ENCODE results near the gene NMNAT2. TPM values are rescaled to one million over a fixed set of nuclear protein-coding genes. Genes with fewer than 3 reads are reported as not detected.

NMNAT2 gene
- total RNA-seq, 1 experiment from 2014 or later: 11.4 TPM

GRCh38 chr1:183249941-183250452 lies 168.2 kb downstream of the NMNAT2 start:
- Mint-ChIP-seq H3K4me1 (peaks cover 3 to 12% of the 10 kb centered on the region in 2 experiments; a peak in 2 of 4 replicates), H3K27ac (no peak overlapping the region), H3K27me3 (ENCODE audit: low read depth) (no peaks in the 10 kb centered on the region), H3K36me3 (ENCODE audit: insufficient read depth in 1 of 3, low read depth in 3 of 3) (peaks cover 15 to 24% (median 18%) of the 10 kb centered on the region in 3 experiments; a peak in 6 of 7 replicates), H3K4me3 (no peak overlapping the region), H3K9me3 (peaks cover 5 to 6% of the 10 kb centered on the region in 2 experiments; a peak in 3 of 5 replicates)
- no peaks in the 10 kb centered on the region for H3K79me1 ChIP-seq (ENCODE audit: insufficient read depth, low read depth, low read length, poor library complexity, severe bottlenecking)
- H2AFZ ChIP-seq (ENCODE audit: low read length): no peak overlapping the region
- H3K9me3 ChIP-seq (ENCODE audit: control insufficient read depth, low read depth, low read length): no peaks in the 10 kb centered on the region
- H3K4ac ChIP-seq (ENCODE audit: low read depth, low read length): no peak overlapping the region
- no peak overlapping the region for H3K18ac ChIP-seq (ENCODE audit: insufficient read length, low read depth, low read length)
- H4K91ac ChIP-seq (ENCODE audit: insufficient read length, low read depth, low read length): no peak overlapping the region
- H3K23ac ChIP-seq (ENCODE audit: insufficient read length, low read depth, low read length): no peak overlapping the region
- H2BK20ac ChIP-seq (ENCODE audit: low read depth, low read length, poor library complexity, severe bottlenecking): no peak overlapping the region
- no peak overlapping the region for H3K4me2 ChIP-seq (ENCODE audit: insufficient read depth, insufficient read length, low read length)
- no peaks in the 10 kb centered on the region for H3K79me2 ChIP-seq (ENCODE audit: insufficient read depth, low read length)
- H4K5ac ChIP-seq (ENCODE audit: insufficient read length, low read depth, low read length): no peak overlapping the region
- no peak overlapping the region for H4K8ac ChIP-seq (replicated peaks; ENCODE audit: insufficient read length, low read depth, low read length)
- no peak overlapping the region for H3K9ac ChIP-seq (ENCODE audit: extremely low read depth, insufficient read length, low read length)
- no peak overlapping the region for H2BK120ac ChIP-seq (ENCODE audit: low read depth, low read length, poor library complexity, severe bottlenecking)
- H3K27me3 ChIP-seq (ENCODE audit: insufficient read depth, low read length): no peaks in the 10 kb centered on the region
- no peak overlapping the region for H2BK15ac ChIP-seq (ENCODE audit: low read depth, low read length)
- no peak overlapping the region for H2AK5ac ChIP-seq (ENCODE audit: insufficient read length, low read length)
- no peak overlapping the region for H3K56ac ChIP-seq (ENCODE audit: insufficient read length, low read depth, low read length)
- H3K4me1 ChIP-seq (ENCODE audit: insufficient read depth, low read length): no peaks in the 10 kb centered on the region
- no peak overlapping the region for H2BK5ac ChIP-seq (ENCODE audit: insufficient read length, low read length)
- H3T11ph ChIP-seq (ENCODE audit: low read length): no peak overlapping the region
- TF ChIP-seq CTCF (conservative IDR thresholded peaks at IDR 0.05): no peak
- no peak overlapping the region for H2BK12ac ChIP-seq (ENCODE audit: insufficient read length, low read depth, low read length)
- no peaks in the 10 kb centered on the region for H3K23me2 ChIP-seq (ENCODE audit: insufficient read length, low read depth, low read length, poor library complexity, severe bottlenecking)
- H3K14ac ChIP-seq (ENCODE audit: insufficient read depth, low read length): no peak overlapping the region
- WGBS (ENCODE audit: extremely low coverage, insufficient read length, low lambda C conversion rate): no CpG with 5 or more reads among the region's 5 CpGs
- no peak overlapping the region for H3K27ac ChIP-seq (ENCODE audit: insufficient read length, low read depth, low read length)
- no peaks in the 10 kb centered on the region for H4K20me1 ChIP-seq (ENCODE audit: control insufficient read depth, insufficient read depth, insufficient read length)
- no peak for DNase-seq
